NCI-H2196 (cell line): ENCODE measurements around the gene SSPN.

Experiments used
- DNase-seq: peaks from one replicate; lab custom pipeline; 2025; ENCODE audit not compliant: unreplicated experiment; lab: John Stamatoyannopoulos, UW

Gene SSPN, protein sequence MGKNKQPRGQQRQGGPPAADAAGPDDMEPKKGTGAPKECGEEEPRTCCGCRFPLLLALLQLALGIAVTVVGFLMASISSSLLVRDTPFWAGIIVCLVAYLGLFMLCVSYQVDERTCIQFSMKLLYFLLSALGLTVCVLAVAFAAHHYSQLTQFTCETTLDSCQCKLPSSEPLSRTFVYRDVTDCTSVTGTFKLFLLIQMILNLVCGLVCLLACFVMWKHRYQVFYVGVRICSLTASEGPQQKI

DNA sequence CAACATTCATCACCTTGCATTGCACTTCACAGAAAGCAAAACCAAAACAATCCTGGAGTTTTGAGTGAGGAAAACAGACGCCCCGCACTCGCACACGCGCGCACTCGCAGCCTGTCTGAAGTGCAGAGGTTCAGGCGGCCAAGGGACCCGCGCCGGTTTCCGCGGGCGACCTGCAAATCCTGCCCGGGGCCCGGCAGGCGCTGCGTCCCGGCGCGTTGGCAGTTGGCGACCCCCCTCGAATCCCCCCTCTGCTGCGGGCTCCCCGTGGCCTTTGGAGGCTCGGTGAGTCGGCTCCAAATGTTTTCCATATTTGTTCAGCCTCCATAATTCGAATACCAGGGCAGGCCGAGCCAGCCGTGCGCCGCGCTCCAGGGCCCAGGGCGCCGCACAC is at the start of gene SSPN:
TSS of gene SSPN (plus strand) at position 324 of the 391 bp plus-strand sequence. CDS start 100 bp downstream, outside the sequence.
- DNase-seq: peak; percentile 50

- no peak for DNase-seq
These were observed 47.1 kb upstream of the SSPN start for GRCh38 chr12:26148291-26148690.

DNA sequence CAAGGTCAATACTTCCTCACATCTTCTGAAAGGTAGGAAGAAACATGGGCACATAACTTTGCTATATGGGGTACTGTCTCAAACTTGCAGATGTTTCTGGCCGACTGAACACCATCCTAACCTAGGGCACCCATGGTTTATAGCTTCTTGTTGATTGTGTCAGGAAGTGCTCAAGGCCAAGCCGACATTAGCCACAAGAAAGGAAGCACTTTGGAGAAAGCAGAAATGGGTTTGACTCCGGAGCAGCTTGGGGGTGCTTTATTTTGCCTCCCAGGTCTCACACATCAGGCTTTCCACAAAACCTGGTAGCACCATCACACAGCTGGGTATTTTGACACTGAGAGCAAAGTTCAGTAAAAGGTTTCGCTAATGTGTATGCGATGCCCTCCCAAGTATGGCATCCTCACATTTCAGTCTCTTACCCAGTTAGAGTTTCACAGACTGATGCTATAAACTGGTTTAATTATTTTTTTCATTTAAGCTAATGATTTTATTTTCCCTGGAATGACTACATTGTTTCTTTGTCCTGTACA is 45.3 kb upstream of the SSPN start:
- DNase-seq: no peak

DNA sequence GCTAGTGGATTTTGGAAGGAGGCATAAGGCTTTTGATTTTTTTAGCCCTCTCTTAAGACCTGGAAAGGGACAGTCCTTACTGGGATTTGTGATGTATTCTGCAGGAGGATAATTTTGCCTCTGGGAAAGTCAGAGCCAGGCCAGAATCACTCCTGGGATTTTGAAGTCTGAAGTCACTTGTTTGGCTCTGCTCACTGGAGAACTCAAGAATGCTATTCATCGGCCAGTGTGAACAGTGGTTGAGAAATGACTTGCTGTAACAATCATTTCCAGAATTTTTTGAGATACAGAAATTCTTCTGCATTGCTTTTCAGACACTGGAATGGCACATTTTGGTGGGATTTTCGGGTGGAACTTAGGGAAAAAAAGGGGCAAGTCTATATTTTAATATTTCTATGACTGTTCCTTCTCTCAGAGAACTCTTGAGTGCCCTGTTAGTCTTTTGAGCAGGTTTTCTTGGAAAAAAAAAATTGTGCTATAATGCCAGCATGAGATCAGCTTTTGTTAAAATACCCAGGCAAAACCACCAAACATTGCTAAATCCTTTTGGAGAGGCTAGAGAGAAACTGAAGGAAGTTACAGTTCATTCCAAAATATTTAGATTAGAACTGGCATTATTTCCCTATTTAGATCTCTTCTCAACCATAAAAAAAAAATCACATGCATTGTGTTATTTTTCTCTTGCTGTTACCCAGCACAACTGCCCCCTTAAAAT is 44.5 kb upstream of the SSPN start:
- DNase-seq: no peak

DNA sequence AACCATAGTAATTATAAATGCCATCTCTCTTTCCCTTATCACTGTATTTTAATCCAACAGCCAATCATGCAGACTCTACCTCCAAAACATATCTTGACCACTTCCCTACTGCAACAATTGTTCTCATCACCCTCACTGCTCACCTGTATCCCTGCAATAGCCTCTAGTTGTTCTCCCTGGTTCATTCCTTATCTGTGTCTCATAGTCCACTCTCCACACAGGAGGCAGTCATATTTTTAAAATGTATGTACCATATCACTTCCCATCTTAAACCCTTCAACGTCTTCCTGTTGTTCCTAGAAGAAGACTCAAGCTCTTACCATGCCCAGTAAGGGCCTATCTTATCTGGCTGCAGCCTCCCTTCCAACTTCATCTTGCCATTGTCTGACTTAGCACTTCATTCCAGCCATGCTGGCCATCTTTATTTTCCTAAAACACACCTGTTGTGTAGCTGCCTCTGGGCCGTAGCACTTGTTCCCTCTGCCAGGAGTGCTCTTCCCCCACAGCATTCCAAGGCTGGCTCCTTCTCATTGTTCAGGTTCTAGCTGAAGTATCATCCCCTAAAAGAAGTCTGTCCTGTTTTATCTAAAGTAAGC is 42.8 kb upstream of the SSPN start:
- DNase-seq: no peak

DNA sequence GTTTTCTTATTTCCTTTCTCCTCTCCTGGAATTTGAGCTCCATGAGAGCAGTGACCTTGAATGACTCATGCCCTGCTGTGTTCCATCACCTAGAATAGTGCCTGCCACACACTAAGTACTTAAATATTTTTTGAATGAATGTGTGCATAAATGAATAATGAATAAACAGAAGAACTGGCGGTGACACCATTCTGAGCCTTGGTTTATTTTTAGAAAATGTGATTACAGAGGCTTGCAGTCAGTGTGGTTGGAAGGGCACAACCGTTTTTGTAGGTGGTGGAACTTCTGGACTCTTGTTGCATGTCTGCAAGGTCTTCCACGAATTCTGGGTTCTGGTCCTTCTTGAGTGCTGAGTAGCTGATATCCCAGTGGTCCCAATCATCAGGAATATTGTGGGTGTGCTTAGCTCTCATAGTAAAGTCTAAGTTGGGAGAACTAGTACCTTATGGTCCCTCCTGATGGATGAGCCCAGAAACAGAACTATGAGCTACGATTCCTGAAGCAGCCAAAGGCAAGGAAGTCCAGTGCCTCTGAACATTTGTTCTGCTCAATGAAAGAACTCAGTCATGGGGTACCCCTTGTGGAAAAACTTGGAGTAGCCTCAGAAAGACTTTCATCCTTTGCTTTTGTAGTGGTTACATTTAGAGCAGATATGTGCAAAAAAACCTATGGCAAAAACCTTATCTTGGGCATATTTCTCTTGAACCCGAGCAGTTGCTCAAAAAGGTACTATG is 41.8 kb upstream of the SSPN start:
- DNase-seq: no peak

DNA sequence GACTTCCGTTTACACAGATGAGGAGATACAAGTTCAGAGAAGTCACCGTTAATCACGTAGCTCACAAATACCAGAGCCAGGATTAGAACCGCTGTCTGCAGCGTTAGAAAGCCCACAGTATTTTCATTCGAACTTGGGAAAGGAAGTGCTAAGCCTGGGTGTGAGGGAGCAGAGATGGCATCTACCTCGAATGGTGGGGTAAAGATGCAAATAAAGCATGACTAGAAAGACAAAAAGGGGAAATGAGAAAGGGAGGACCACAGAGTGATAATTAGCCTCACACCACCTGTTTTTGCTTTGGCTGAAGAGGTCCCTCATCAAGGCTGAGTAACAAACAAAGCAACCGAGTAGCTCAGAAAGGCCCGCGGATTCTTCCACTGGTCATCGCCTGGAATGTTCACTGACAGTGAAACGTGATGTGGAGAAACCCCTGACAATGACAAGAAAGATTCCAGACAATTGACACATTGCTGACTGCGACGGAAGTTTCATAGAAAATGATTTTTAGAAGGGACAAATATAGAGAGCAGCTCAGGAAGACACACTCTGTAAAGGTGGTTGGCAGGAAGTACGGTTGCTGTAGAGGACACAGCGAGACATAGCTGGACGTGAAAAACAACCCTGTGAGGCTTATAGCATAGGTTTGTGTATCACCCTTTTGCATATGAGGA is 39.0 kb upstream of the SSPN start:
- no peak for DNase-seq

GRCh38 chr12:26157001-26157400 is 38.4 kb upstream of the SSPN start:
- no peak for DNase-seq

DNA sequence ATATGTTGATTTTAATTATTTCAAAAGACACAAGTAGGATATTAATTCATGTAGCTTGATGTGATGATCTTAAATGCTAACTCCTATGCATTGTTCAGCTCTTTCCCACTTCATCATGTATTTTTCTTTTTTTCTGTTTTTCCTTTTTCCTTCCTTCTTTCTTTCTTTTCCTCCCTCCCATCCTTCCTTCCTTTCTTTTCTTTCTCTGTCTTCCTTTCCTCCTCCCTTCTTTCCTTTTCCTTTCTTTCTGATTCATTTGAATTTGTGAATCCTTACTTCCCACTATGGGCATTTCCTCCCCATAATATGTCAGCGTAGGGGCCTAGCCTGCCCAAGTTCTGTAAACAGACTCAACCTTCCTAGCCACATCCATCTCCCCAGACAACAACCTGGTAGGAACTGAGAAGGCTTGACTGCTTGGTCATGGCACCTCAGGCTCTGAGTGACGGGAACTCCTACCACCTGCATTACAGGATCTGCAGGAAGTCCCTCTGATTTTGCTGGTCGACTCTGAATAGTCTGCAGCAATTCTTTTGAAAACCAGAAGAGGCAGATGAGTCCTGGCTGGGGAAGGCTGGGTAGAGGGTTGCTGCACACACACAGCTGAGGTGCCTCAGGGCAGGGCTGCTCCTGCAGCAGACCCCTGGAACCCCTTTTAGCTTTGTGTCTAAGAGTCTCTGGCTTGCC is 37.2 kb upstream of the SSPN start:
- DNase-seq: no peak

- no peak for DNase-seq
These were observed 33.2 kb upstream of the SSPN start for GRCh38 chr12:26162174-26162573.

- DNase-seq: no peak
These were observed 32.5 kb upstream of the SSPN start for GRCh38 chr12:26162905-26163304.

GRCh38 chr12:26164118-26164517 is 31.3 kb upstream of the SSPN start:
- DNase-seq: no peak

GRCh38 chr12:26172013-26172412 is 23.4 kb upstream of the SSPN start:
- no peak for DNase-seq

- no peak for DNase-seq
These were observed 22.8 kb upstream of the SSPN start for GRCh38 chr12:26172539-26172938.

DNA sequence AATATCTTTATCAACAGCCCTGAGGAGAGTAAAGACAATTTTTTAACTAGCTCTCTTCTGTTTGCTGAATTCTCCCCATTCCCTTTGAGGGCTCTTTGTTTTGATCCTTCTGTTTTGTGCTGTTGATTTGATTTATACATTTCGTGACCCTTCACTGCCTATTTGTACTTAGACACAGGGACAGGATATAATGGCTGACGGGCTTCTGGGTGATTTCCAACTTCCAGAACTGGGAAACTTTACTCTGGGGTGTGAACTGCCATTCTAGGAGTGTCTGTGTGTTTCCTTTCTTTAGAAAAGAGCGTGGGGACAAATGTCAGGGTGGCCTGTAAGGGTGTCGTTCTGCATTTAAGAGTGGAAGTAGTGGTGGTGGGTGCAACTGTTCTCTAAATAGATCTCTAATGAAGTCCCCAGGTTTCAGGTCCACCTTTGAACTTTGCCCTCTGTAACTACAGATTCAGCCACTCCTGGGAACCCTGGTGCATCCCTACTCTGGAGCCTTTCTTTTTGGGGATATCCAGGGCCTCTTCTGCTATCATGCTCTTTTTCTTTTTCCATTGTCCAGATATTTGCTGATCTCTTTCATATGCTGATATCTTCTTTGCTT is 22.3 kb upstream of the SSPN start:
- DNase-seq: no peak

DNA sequence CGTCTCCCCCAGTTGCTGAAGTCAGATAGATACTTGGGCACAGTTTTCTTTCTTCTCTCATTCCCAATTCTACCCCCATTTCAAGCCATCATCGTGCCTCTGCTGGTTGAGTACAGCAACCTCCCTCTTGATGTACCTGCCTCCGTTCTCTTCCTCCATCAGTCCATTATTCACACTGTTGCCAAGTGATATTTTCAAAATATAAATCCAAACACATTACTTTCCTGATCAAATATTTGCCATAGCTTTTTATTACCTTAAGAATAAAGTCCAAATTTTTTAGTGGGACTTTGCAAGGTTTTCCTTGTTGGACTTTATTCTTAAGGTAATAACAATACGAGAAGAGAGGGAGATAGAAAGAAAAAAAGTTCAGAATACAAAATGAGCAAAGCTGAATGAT is 18.6 kb upstream of the SSPN start:
- no peak for DNase-seq

- no peak for DNase-seq
These were observed 18.1 kb upstream of the SSPN start for GRCh38 chr12:26177283-26177682.

DNA sequence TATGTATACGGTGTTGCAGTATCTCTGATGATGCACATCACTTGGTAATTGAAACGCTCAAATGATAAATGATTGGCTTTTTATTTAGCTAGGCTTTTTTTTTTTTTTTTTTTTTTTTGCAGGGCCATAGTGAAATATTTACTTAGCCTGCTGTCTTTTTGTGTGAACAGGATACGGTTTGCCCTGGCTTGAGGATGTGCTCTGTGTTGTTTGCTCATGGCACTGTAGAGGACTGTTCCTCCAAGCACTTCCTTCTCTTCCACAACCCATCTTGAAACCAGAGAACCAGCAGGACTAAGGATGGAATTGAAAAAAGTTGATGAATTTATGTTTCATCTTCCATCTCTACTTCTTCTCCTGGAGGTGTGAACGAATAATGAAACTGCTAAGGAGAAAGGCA is 15.5 kb upstream of the SSPN start:
- no peak for DNase-seq

- DNase-seq: no peak
These were observed 13.0 kb upstream of the SSPN start for GRCh38 chr12:26182377-26182776.
